Middle frontal gyrus (tissue), 1 donor: Measurements from ENCODE around the gene C22orf15.

ENCODE experiments used
- DNase-seq: peaks from one replicate; pipeline ENCODE4 v3.0.0-alpha.2; 2015; ENCODE audit warnings: low spot score; ENCODE audit errors: extremely low spot score

C22orf15 gene

GRCh38 chr22:23772649-23773473 is 10.1 kb downstream of the C22orf15 start, which contains the start of gene MMP11:
MMP11 (plus strand) TSS chr22:23772849; CDS start chr22:23772871, 22 bp downstream.
- DNase-seq, result no peak

DNA sequence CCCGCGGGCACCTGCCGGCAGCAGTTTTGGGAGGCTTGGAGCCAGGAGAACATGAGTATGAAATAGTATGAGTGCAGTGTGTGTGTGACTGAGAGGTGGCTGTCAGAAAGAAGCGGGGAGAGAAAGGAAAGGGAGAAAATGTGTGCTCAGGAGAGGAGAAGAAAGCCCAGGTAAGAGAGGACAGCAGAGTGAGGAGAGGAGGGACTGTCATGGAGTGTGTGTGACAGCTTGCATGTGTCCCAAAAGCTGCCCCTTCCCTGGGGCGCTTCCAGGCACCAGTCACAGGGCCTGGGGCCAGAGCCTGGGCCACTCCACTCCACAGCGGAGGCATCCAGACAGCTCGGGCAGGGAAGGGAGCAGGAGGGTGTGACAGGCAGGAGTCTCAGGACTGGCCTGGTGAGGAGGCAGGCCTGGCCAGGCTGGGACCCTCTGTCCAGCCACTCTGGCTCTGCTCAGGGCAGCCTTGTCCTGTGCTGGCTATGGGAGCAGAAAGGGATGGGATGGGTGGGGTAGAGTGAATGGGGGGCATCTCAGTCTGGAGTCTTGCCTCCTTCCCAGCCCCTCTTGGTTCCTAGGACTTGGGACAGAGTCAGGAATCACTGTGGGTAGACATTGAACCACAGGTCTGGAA is 10.8 kb downstream of the C22orf15 start:
- no peak for DNase-seq

DNA sequence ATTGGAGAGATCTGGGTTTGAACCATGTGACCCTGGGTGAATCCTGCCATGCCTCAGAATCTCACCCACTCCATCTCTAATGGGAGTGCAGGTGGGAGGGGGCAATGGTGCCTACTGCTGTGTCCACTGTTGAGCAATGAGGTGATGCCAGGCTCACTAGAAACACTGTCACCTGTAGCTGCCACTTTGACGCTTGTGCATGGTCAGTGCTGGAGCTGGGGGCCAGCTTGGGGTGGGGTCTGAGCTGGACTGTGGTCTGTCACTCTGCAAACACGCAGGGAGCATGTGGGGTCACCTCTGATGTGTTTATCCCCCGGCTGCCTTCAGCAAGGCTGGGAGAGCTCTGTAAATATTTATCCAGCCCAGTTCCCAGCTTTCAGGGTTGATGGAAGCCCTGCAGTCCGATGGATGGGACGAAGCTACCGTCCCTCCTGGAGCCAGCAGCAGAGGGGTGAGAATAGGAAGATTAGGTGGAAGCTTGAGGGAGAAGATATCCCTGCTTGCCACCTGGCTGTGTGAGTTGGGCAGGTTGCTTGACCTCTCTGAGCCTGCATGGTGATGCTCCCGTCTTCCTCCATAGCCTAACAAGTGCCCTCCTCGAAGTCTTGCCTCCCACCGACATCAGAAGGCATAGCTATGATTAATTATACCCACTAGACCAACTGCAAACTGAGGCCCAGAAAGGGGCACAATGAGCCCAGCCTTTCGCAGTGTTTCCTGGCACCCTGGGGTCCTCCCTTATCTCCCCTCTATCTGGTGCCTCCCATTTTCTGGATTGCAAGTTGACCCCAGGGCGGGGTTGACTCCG is 11.5 kb downstream of the C22orf15 start:
- DNase-seq, result no peak

DNA sequence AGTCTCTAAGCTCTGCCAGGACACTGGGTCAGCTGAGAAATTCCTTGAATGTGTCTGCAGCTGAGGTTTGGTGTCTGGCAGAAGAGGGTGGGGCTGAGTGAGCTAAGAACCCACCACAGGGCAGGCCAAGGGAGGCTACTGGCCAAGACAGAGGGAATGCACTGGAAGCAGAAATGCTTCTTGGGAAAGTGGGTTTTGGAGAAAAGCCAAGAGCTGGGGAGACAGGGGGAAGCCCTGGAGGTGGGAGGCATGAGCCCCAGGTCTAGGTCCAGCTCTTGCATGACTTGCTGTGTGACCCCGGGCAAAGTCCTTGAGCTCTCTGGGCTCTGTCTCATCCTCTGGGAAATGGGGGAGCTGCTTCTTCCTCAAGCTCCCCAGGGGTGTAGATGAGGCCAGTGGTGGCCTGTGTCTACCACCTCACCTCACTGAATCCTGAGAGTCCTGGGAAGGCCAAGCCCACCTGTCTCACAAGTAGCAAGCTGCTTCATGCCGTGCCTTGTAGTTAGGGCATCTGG is 12.2 kb downstream of the C22orf15 start:
- DNase-seq, result no peak

GRCh38 chr22:23775779-23776375 is 13.1 kb downstream of the C22orf15 start:
- no peak for DNase-seq

DNA sequence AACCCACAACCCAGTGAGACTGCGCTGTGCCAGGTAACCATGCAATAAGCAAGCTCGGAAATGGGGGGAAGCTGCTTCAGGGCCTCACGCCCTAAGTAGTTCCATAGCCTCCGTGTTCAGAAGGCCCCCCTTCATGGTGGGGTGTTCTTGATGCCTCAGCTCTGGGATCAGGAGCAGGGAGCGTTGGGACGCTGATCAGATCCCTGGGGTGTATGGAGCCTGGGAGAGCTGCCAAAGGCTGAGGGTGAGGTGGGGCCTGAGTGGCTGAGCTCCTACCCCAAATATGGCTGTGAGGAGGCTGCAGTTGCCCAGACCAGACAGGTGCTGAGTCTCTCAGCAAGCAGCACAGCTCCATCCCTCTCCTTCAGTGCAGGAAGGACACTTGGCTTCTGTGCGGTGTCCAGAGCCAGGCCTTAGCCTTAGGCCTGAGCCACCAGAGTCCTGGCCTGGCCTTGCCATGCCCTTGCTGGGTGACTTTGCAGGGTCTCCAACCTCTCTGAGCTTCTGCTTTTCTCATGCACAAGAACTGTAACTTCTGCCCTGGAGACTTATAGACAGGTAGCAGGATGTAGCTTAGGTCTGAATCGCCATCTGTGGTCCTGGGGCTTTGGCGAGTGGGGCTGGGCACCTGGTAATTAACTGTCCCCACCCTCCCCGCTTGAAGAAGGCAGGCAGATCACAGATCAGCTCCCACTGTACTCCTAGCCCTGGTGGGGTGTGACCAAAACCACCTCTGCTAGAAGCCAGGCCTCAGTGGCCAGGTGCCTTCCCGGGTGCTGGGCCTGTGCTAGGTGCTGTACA is 15.2 kb downstream of the C22orf15 start:
- no peak for DNase-seq

GRCh38 chr22:23778577-23778900 is 15.7 kb downstream of the C22orf15 start:
- no peak for DNase-seq

DNA sequence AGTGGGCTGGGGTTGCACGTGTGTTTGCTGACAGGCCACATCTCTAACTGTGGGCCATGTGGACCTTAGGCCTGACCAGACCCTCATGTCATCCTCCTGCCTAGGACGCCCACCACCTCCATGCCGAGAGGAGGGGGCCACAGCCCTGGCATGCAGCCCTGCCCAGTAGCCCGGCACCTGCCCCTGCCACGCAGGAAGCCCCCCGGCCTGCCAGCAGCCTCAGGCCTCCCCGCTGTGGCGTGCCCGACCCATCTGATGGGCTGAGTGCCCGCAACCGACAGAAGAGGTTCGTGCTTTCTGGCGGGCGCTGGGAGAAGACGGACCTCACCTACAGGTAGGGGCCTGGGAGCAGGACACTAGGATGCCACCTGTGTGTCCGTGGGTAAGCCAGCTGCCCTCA is 16.3 kb downstream of the C22orf15 start:
- no peak for DNase-seq

DNA sequence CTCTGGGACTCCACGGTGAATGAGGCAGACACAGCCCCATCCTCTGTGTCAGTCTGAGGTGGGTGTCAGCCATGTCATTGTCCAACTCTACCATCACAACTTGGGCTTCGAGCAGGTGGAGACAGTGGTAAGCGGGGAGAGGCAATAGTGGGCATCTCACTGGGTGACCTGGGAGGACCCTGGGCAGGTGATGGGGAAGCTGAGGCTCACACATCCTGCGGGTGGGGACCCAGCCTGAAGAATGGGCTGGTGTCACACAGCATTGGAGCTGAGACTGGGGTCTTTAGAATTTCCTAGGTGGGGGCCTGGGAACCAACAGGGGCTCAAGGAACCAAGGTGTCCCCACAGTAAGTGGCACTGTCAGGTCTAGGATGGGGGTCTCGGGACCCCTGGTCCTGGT is 16.9 kb downstream of the C22orf15 start:
- no peak for DNase-seq

- no peak for DNase-seq
Measured at GRCh38 chr22:23780146-23780748, 17.5 kb downstream of the C22orf15 start.

DNA sequence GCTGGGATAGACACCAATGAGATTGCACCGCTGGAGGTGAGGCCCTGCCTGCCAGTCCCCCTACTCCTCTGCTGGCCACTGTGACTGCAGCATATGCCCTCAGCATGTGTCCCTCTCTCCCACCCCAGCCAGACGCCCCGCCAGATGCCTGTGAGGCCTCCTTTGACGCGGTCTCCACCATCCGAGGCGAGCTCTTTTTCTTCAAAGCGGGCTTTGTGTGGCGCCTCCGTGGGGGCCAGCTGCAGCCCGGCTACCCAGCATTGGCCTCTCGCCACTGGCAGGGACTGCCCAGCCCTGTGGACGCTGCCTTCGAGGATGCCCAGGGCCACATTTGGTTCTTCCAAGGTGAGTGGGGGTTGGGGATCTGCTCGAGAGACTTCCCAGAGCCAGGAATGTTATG is 18.3 kb downstream of the C22orf15 start:
- DNase-seq, result peak; percentile 57

DNA sequence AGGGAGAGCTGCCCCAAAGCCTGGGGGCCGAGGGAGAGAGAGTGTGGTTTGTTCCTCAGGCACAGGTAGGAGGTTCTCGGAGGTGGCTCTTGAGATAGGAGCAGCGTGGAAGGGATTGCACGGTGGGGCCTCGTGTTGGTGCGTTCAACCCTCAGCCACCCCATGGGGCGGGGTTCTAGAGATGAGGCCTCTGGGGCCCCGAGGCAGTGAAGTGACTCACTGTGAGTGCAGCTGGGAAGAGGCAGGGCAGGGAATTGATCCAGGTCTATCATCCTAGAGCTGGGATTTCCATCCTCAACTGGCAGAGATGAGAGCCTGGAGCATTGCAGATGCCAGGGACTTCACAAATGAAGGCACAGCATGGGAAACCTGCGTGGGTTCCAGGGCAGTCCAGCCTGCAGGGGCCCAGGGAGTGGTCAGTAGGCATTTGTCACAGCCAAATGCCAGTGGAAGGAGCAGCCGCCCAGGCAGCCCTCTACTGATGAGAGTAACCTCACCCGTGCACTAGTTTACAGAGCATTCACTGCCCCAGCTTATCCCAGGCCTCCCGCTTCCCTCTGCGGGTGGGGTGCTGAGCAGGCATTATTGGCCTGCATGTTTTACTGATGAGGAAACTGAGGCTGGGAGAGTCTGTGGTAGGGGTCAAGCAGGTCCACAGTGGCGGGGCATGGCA is 18.9 kb downstream of the C22orf15 start:
- DNase-seq, result no peak

GRCh38 chr22:23782252-23782651 is 19.5 kb downstream of the C22orf15 start:
- no peak for DNase-seq

GRCh38 chr22:23782703-23783102 is 19.9 kb downstream of the C22orf15 start:
- DNase-seq, result no peak

DNA sequence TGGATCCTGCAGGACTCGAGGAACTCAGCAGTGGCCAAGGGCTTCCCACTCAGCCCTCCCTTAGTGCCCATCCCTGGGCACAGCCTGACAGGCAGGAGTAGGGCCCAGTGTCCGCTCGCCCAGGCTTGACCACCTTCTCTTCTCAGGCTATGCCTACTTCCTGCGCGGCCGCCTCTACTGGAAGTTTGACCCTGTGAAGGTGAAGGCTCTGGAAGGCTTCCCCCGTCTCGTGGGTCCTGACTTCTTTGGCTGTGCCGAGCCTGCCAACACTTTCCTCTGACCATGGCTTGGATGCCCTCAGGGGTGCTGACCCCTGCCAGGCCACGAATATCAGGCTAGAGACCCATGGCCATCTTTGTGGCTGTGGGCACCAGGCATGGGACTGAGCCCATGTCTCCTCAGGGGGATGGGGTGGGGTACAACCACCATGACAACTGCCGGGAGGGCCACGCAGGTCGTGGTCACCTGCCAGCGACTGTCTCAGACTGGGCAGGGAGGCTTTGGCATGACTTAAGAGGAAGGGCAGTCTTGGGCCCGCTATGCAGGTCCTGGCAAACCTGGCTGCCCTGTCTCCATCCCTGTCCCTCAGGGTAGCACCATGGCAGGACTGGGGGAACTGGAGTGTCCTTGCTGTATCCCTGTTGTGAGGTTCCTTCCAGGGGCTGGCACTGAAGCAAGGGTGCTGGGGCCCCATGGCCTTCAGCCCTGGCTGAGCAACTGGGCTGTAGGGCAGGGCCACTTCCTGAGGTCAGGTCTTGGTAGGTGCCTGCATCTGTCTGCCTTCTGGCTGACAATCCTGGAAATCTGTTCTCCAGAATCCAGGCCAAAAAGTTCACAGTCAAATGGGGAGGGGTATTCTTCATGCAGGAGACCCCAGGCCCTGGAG is 20.7 kb downstream of the C22orf15 start:
- DNase-seq, result no peak

- no peak for DNase-seq
Measured at GRCh38 chr22:23784215-23784732, 21.5 kb downstream of the C22orf15 start.

- DNase-seq, result no peak
Measured at GRCh38 chr22:23786261-23786710, 23.5 kb downstream of the C22orf15 start.
